Measurements from ENCODE around the gene SOSTDC1. TPM values are rescaled to one million over a fixed set of nuclear protein-coding genes. Genes with fewer than 3 reads are reported as not detected.

The SOSTDC1 gene
- polyA plus RNA-seq, 1 of the 3 experiments (the other 2 are of a cell fraction), result 0.13 TPM

DNA sequence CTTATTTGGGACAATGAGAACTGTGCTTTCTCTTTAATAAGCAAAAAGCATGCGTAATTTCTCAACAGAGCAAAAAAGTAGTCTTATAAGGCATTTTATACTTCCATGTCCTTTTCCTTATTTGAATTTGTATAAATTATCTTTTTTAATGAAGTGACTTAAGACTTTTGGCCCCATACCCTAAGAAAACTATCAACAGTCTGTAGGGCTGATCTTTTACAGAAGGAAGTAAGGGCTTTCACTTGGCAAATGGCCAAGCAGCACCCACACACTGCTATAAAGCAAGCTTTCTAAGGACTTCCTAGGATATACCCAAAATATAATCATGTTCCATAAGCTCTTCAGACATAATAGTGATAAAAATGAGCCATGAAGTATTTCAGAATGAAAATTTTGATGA, 47.6 kb downstream of the SOSTDC1 start:
- H3F3A ChIP-seq (replicated peaks; ENCODE audit: insufficient read depth), result no peaks in the 10 kb centered on the region
- no peaks in the 10 kb centered on the region; the same call in 1 of the 2 replicates for H3K27me3 ChIP-seq (ENCODE audit: insufficient read depth)
- no peak overlapping the region for H3K9ac ChIP-seq
- H3K4me1 ChIP-seq (ENCODE audit: control insufficient read depth in 1 of 2, insufficient read depth in 2 of 2, low read depth in 1 of 2, low read length in 1 of 2), result peaks cover 0 to 15% of the 10 kb centered on the region in 2 experiments; a peak in 1 of 4 replicates
- TF ChIP-seq NFIC (IDR thresholded peaks at IDR 0.05; ENCODE audit: borderline replicate concordance), result peak; percentile 31; the same call in 1 of the 2 replicates
- TF ChIP-seq YY1 (IDR thresholded peaks at IDR 0.05; ENCODE audit: low read depth), result no peak
- no peaks in the 10 kb centered on the region for H3K9me3 ChIP-seq
- no peaks in the 10 kb centered on the region for H3K9me2 ChIP-seq
- H4K20me1 ChIP-seq (ENCODE audit: insufficient read depth), result no peaks in the 10 kb centered on the region
- H3K27ac ChIP-seq (ENCODE audit: low read depth in 2 of 2, low read length in 1 of 2), result no peak overlapping the region
- no peaks in the 10 kb centered on the region for H3K79me2 ChIP-seq (ENCODE audit: insufficient read depth)
- ChIA-PET CTCF (no interaction called here), POLR2A (no interaction called here)
- no peak overlapping the region for H2AFZ ChIP-seq (ENCODE audit: low read depth)
- WGBS (ENCODE audit: low lambda C conversion rate), result 22% methylated on average over 1 of the region's 1 CpG
- no peaks in the 10 kb centered on the region for H3K36me3 ChIP-seq (replicated peaks in 1 of 2; ENCODE audit: control insufficient read depth in 1 of 2, insufficient read depth in 2 of 2, low read length in 1 of 2)
- no peak overlapping the region for H3K4me3 ChIP-seq (ENCODE audit: low read depth in 2 of 2, low read length in 1 of 2)
- DNase-seq, result no peak
- H3K4me2 ChIP-seq, result no peak overlapping the region

GRCh38 chr7:16416289-16417282, 49.0 kb downstream of the SOSTDC1 start:
- WGBS (ENCODE audit: low lambda C conversion rate), result 47% methylated on average over 7 of the region's 7 CpGs
- Histone ChIP-seq H3K4me2 (no peak overlapping the region), H3K27ac (ENCODE audit: low read depth in 2 of 2, low read length in 1 of 2) (no peak overlapping the region), H3F3A (replicated peaks; ENCODE audit: insufficient read depth) (no peaks in the 10 kb centered on the region), H3K79me2 (ENCODE audit: insufficient read depth) (no peaks in the 10 kb centered on the region), H3K9ac (no peak overlapping the region), H4K20me1 (ENCODE audit: insufficient read depth) (no peaks in the 10 kb centered on the region), H2AFZ (ENCODE audit: low read depth) (no peak overlapping the region), H3K36me3 (replicated peaks in 1 of 2; ENCODE audit: control insufficient read depth in 1 of 2, insufficient read depth in 2 of 2, low read length in 1 of 2) (no peaks in the 10 kb centered on the region), H3K9me2 (no peaks in the 10 kb centered on the region), H3K4me3 (ENCODE audit: low read depth in 2 of 2, low read length in 1 of 2) (no peak overlapping the region), H3K9me3 (no peaks in the 10 kb centered on the region), H3K4me1 (ENCODE audit: control insufficient read depth in 1 of 2, insufficient read depth in 2 of 2, low read depth in 1 of 2, low read length in 1 of 2) (peaks cover 0 to 9% of the 10 kb centered on the region in 2 experiments; a peak in 1 of 4 replicates), H3K27me3 (ENCODE audit: insufficient read depth) (no peaks in the 10 kb centered on the region; the same call in 1 of the 2 replicates)
- DNase-seq, result no peak
- ChIA-PET CTCF (interaction anchor here (0.6 kb wide), 1 partner anchor 453 kb away, joined by 3 read pairs; no protein-coding TSS in a partner anchor), POLR2A (no interaction called here)
- TF ChIP-seq MXI1 (IDR thresholded peaks at IDR 0.05; ENCODE audit: low read depth, low read length), result no peak
- no peak for TF ChIP-seq FOXM1 (IDR thresholded peaks at IDR 0.05; ENCODE audit: low read depth)
- TF ChIP-seq, protein P1, sequence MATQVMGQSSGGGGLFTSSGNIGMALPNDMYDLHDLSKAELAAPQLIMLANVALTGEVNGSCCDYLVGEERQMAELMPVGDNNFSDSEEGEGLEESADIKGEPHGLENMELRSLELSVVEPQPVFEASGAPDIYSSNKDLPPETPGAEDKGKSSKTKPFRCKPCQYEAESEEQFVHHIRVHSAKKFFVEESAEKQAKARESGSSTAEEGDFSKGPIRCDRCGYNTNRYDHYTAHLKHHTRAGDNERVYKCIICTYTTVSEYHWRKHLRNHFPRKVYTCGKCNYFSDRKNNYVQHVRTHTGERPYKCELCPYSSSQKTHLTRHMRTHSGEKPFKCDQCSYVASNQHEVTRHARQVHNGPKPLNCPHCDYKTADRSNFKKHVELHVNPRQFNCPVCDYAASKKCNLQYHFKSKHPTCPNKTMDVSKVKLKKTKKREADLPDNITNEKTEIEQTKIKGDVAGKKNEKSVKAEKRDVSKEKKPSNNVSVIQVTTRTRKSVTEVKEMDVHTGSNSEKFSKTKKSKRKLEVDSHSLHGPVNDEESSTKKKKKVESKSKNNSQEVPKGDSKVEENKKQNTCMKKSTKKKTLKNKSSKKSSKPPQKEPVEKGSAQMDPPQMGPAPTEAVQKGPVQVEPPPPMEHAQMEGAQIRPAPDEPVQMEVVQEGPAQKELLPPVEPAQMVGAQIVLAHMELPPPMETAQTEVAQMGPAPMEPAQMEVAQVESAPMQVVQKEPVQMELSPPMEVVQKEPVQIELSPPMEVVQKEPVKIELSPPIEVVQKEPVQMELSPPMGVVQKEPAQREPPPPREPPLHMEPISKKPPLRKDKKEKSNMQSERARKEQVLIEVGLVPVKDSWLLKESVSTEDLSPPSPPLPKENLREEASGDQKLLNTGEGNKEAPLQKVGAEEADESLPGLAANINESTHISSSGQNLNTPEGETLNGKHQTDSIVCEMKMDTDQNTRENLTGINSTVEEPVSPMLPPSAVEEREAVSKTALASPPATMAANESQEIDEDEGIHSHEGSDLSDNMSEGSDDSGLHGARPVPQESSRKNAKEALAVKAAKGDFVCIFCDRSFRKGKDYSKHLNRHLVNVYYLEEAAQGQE (IDR thresholded peaks at IDR 0.05; ENCODE audit: low read depth, low read length), result no peak
- no peak for TF ChIP-seq SIN3A (IDR thresholded peaks at IDR 0.05; ENCODE audit: borderline replicate concordance, low read depth, low read length)
- TF ChIP-seq FOSL2 (IDR thresholded peaks at IDR 0.05; ENCODE audit: borderline replicate concordance, low read depth), result peak; percentile 45; the same call in 1 of the 2 replicates
- no peak for TF ChIP-seq YY1 (IDR thresholded peaks at IDR 0.05; ENCODE audit: low read depth)
- TF ChIP-seq, protein P2, sequence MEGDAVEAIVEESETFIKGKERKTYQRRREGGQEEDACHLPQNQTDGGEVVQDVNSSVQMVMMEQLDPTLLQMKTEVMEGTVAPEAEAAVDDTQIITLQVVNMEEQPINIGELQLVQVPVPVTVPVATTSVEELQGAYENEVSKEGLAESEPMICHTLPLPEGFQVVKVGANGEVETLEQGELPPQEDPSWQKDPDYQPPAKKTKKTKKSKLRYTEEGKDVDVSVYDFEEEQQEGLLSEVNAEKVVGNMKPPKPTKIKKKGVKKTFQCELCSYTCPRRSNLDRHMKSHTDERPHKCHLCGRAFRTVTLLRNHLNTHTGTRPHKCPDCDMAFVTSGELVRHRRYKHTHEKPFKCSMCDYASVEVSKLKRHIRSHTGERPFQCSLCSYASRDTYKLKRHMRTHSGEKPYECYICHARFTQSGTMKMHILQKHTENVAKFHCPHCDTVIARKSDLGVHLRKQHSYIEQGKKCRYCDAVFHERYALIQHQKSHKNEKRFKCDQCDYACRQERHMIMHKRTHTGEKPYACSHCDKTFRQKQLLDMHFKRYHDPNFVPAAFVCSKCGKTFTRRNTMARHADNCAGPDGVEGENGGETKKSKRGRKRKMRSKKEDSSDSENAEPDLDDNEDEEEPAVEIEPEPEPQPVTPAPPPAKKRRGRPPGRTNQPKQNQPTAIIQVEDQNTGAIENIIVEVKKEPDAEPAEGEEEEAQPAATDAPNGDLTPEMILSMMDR (IDR thresholded peaks at IDR 0.05), result no peak
- no peak for TF ChIP-seq NRF1 (IDR thresholded peaks at IDR 0.05; ENCODE audit: low read depth, low read length)
- TF ChIP-seq TAF1 (IDR thresholded peaks at IDR 0.05; ENCODE audit: borderline replicate concordance, low read depth, low read length), result no peak
- no peak; a peak in 1 of 4 replicates for TF ChIP-seq EP300 (IDR thresholded peaks at IDR 0.05; ENCODE audit: borderline replicate concordance in 1 of 2, low read depth in 1 of 2, low read length in 1 of 2)
- TF ChIP-seq RCOR1 (IDR thresholded peaks at IDR 0.05; ENCODE audit: low read length), result no peak
- TF ChIP-seq, protein P3, sequence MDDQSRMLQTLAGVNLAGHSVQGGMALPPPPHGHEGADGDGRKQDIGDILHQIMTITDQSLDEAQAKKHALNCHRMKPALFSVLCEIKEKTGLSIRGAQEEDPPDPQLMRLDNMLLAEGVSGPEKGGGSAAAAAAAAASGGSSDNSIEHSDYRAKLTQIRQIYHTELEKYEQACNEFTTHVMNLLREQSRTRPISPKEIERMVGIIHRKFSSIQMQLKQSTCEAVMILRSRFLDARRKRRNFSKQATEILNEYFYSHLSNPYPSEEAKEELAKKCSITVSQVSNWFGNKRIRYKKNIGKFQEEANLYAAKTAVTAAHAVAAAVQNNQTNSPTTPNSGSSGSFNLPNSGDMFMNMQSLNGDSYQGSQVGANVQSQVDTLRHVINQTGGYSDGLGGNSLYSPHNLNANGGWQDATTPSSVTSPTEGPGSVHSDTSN (IDR thresholded peaks at IDR 0.05), result peak; percentile 39; the same call in 1 of the 2 replicates
- no peak for TF ChIP-seq GATA2 (CRISPR knock-in tag; IDR thresholded peaks at IDR 0.05)
- TF ChIP-seq, protein P4, sequence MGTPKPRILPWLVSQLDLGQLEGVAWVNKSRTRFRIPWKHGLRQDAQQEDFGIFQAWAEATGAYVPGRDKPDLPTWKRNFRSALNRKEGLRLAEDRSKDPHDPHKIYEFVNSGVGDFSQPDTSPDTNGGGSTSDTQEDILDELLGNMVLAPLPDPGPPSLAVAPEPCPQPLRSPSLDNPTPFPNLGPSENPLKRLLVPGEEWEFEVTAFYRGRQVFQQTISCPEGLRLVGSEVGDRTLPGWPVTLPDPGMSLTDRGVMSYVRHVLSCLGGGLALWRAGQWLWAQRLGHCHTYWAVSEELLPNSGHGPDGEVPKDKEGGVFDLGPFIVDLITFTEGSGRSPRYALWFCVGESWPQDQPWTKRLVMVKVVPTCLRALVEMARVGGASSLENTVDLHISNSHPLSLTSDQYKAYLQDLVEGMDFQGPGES (IDR thresholded peaks at IDR 0.05; ENCODE audit: low read depth, low read length), result no peak
- TF ChIP-seq ELF1 (IDR thresholded peaks at IDR 0.05), result no peak
- no peak for TF ChIP-seq MEF2A (IDR thresholded peaks at IDR 0.05; ENCODE audit: borderline replicate concordance, low read depth)
- no peak for TF ChIP-seq POLR2AphosphoS5 (IDR thresholded peaks at IDR 0.05; ENCODE audit: low read depth, low read length)

Data from SK-N-SH (cell line).